GM19043 (cell line): ENCODE measurements around the gene OR11L1.

Experiments
- ATAC-seq: cut with Tn5 transposase; IDR thresholded peaks from one replicate; pipeline ENCODE4 v1.9.1; 2021; ENCODE audit warnings: low read depth; ENCODE audit not compliant: unreplicated experiment

Gene OR11L1

DNA sequence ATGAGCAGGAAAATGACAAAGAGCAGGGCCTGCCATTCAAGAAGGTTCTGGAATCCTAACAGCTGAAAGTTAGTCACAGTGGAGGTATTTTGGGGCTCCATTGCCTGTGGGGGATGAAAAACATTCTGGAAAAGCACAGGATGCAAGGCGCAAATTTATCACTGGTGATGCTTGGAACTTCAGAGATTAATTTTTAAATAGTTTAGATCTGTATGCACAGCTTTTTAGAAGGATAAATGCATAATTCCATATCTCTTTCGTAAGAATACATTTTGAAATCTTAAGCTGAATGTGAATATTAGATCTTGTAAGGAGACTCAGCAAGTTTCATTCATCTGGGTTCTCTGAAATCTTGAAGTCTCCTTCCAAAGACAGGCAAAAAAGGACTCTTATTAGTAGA is at the start of gene OR11L1:
TSS of gene OR11L1 (minus strand) at position 101 of the 400 bp plus-strand sequence. CDS start at position 101, 0 bp downstream.
- no peak for ATAC-seq

DNA sequence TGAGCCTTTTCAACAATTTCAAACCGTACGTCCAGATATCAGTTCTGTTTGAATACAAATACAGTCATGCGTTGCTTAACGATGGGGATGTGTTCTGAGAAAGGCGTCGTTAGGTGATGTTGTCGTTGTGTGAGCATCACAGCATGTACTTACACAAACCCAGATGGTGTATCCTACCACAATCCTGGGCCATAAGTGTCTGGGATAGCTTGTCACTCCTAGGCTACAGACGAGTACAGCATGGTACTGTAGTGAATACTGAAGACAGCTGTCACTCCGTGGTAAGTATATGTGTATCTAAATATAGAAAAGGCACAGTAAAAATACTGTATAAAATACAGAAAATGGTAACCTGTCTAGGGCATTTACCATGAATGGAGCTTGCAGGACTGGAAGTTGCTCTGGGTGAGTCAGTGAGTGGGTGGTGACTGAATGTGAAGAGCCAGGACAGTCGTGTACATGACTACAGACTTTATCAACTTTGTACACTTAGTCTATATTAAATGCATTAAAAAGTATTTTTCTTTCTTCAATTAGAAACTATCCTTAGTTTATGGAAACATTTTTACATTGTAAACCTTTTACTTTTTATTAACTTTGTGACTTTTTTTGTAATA is 43.2 kb upstream of the OR11L1 start:
- no peak for ATAC-seq

- no peak for ATAC-seq
Measured at GRCh38 chr1:247883346-247883745, 41.6 kb upstream of the OR11L1 start.

GRCh38 chr1:247865416-247865815 is 23.7 kb upstream of the OR11L1 start:
- no peak for ATAC-seq

GRCh38 chr1:247864644-247865043 is 22.9 kb upstream of the OR11L1 start:
- no peak for ATAC-seq

DNA sequence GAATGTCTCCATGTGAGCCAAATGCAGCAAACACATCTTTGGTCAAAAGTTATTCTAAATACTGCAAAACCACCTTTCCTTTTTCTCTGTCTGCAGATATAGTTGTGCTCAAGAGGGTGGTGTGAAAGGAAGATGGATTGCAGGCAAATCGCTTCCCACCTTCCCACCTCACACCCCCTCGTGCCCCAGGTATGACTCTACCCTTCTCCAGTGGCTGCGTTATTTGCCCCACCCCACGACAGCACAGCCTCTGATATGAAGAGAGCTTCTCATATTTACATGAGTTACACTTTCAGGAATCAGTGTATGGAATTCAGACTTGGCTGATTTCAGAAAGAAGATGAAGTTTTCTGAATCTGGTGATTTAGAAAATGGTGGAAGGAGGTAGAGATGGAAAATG is 21.1 kb upstream of the OR11L1 start:
- no peak for ATAC-seq

DNA sequence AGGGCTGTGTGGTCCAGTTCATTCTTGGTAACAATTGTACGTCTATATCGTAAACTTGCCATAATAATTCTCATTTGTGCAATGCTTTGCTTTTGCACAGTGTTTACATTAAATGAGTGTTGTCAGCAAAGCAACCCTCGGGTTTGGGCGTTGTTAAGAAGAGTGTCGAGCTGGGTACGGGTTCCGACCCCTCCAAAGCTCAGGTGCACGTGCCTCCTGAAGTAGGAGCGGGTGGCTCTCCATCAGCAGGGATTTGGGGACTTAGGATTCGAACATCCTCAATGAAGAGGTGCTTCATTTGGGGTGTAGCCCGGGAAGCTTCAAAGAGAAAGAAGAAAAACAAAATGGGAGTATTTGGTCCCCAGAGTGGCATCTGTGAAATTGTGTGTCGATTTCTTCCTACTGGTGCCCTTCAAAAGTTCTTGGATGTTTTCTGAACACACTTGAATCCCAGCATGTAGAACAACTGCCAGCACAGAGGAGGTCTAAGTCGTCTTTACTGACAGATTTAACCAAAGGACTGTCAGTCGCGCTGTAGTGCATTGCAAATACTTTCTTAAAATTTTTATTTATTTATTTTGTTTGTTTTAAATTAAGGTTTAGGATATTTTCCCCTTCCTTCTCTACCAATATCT is 16.4 kb upstream of the OR11L1 start:
- ATAC-seq = no peak

DNA sequence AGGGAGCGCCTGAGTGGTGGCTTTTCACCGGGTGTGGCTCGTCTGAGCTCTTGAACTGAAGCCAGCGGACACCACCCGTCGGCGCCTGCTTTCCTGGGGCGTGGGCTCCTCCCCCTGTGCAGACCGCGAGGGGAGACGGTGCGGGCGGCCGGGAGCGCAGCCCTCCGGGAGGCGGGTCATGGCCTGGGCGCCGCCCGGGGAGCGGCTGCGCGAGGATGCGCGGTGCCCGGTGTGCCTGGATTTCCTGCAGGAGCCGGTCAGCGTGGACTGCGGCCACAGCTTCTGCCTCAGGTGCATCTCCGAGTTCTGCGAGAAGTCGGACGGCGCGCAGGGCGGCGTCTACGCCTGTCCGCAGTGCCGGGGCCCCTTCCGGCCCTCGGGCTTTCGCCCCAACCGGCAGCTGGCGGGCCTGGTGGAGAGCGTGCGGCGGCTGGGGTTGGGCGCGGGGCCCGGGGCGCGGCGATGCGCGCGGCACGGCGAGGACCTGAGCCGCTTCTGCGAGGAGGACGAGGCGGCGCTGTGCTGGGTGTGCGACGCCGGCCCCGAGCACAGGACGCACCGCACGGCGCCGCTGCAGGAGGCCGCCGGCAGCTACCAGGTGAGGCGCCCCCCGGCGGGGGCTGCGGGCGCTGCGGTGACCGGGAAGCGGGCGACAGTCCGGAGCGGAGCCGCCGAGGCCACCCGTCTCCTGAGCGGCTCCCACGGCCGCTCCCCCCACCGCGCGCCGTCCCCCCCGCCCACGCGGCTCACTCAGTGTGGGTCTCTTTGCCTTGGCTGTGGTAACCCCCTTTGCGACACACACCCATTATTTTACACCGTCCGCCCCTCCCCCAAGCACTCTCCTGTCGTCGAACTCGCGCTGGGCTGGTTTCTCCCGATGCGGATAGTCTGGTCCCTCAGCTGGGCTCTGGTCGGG is 15.6 kb upstream of the OR11L1 start, which contains the start of gene TRIM58:
TSS of gene TRIM58 (plus strand) at position 119 of the 916 bp plus-strand sequence. CDS start at position 179, 60 bp downstream.
- no peak for ATAC-seq

- ATAC-seq = no peak
Measured at GRCh38 chr1:247855911-247856310, 14.2 kb upstream of the OR11L1 start.

- no peak for ATAC-seq
Measured at GRCh38 chr1:247854899-247855545, 13.3 kb upstream of the OR11L1 start.

DNA sequence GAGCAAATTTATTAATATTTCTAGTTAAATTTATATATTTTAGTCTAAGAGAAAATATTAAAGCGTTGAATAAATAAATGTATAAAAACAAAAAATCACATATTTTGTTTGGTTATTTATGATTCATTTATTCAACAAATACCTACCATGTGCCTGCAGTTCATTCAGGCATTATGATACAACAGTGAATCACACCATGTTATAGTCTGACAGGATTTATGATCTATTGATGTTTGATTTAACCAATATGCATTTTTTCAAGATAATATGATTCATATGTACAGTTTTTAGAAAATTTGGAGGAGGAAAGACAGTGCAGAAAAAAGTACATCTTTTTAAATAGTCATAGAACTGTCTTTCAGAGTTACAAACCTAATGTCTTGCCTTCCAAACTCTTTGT is 7.9 kb upstream of the OR11L1 start:
- no peak for ATAC-seq

DNA sequence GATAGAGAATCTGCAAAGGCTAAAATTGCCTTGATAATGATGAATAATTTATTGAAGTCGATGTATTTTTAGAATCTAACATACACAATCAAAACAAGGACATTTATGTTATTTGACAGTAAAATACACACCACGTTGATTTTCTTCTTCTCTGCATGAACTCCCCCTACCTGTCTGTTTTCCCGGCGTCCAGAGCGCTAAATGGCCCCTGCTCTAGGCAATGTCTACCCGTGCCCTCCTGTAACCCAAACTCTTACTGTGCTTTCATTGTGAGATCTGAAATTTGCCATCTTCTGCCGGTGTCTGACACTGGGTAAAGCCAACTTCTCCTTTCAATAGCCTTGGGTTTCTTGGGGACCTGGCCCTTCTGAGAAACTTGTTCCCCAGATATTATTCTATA is 6.7 kb upstream of the OR11L1 start:
- no peak for ATAC-seq

- ATAC-seq = no peak
Measured at GRCh38 chr1:247845693-247846017, 4.0 kb upstream of the OR11L1 start.

GRCh38 chr1:247845011-247845692 is 3.5 kb upstream of the OR11L1 start:
- ATAC-seq = no peak

- ATAC-seq = no peak
Measured at GRCh38 chr1:247843411-247843810, 1.7 kb upstream of the OR11L1 start.

- no peak for ATAC-seq
Measured at GRCh38 chr1:247840818-247841217, 878 bp downstream of the OR11L1 start.

DNA sequence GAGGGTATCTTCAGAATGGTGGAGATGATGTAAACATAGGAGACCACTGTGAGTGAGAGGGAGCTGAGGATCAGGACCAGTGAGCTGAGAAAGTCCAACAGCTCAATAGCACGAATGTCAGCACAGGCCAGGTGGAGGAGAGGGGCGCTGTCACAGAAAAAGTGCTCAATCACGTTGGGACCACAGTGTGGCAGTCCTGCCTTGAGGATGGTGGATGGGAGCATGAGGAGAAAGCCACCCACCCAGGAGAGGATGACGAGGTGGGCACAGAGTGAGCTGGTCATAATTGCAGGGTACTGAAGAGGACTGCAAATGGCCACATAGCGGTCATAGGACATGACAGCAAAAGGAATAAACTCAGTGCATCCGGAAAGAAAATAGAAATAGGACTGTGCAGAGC is 8.1 kb downstream of the OR11L1 start:
- ATAC-seq = no peak

- no peak for ATAC-seq
Measured at GRCh38 chr1:247829656-247830055, 12.0 kb downstream of the OR11L1 start.

DNA sequence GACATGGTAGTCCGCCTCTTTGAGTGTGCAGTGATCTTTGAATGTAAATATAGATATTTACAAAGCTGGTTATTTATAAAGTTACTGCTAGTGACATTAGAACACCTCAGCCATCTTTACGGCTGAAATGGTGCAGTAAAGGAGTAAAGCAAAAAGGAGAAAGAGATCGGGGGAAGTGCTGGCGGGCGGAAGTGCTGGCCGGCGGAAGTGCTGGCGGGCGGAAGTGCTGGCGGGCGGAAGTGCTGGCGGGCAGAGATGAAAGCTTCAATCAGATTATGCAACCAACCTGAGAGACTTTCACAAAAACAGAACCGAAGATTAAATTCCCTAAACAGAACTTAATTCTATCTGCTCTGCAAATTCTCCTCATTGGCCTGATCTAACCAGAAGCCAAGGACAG is 16.3 kb downstream of the OR11L1 start:
- ATAC-seq = no peak

GRCh38 chr1:247824023-247824422 is 17.7 kb downstream of the OR11L1 start, which contains the start of gene OR14A16:
TSS of gene OR14A16 (minus strand) at chr1:247824119. CDS start at chr1:247815729, 8,390 bp downstream.
- no peak for ATAC-seq
